ENCODE results near the gene OPA3. TPM values are rescaled to one million over a fixed set of nuclear protein-coding genes. Genes with fewer than 3 reads are reported as not detected.
A peak's percentile ranks its signal among the peaks of the same experiment; 100 is the strongest.

Gene OPA3
- total and polyA plus RNA-seq, 10 donors = 2.8 to 18.4 (median 16.0) TPM

GRCh38 chr19:45587873-45588272 lies 3.3 kb upstream of the OPA3 start:
- H3K27me3 ChIP-seq (replicated peaks in 1 of 7) = peaks cover 0 to 27% (median 11%) of the 10 kb centered on the region in 7 donors
- no peak for DNase-seq
- TF ChIP-seq POLR2A (IDR thresholded peaks at IDR 0.05) (no peak), POLR2AphosphoS5 (IDR thresholded peaks at IDR 0.05) (no peak), CTCF (IDR thresholded peaks at IDR 0.05 in 8 of 11, conservative IDR thresholded peaks at IDR 0.05 in 3 of 11) (no peak)
- no peaks in the 10 kb centered on the region for H3K36me3 ChIP-seq
- peaks cover 4 to 41% (median 17%) of the 10 kb centered on the region in 6 donors for H3K4me1 ChIP-seq
- no peak overlapping the region for H3K4me3 ChIP-seq
- no peaks in the 10 kb centered on the region for H3K9me3 ChIP-seq
- 59 to 80% (median 69%) methylated on average over 2 to 4 of the region's 4 CpGs for WGBS, 5 donors
- peak overlapping the region in 3 of 8 donors; percentile 32 to 69 (median 58) for H3K27ac ChIP-seq
- intact Hi-C loops (cut with DNase I; ENCODE audit: low total_unique reads) = no loop called here

GRCh38 chr19:45585158-45585577 lies 566 bp upstream of the OPA3 start:
- DNase-seq = no peak
- Histone ChIP-seq H3K36me3 (peaks cover 0 to 17% (median 0%) of the 10 kb centered on the region in 6 donors), H3K27me3 (replicated peaks in 1 of 7) (peaks cover 0 to 1% (median 0%) of the 10 kb centered on the region in 7 donors), H3K9me3 (no peaks in the 10 kb centered on the region), H3K4me3 (peak overlapping the region; percentile 22 to 74 (median 64)), H3K27ac (peak overlapping the region; percentile 88 to 99 (median 98)), H3K4me1 (peaks cover 4 to 36% (median 17%) of the 10 kb centered on the region in 6 donors)
- WGBS, 5 donors = 21 to 54% (median 23%) methylated on average over 4 to 7 of the region's 7 CpGs
- intact Hi-C loops (cut with DNase I; ENCODE audit: low total_unique reads) = no loop called here
- no peak for TF ChIP-seq CTCF (IDR thresholded peaks at IDR 0.05 in 8 of 11, conservative IDR thresholded peaks at IDR 0.05 in 3 of 11)
- TF ChIP-seq POLR2A (IDR thresholded peaks at IDR 0.05) = no peak
- no peak for TF ChIP-seq POLR2AphosphoS5 (IDR thresholded peaks at IDR 0.05)

- no peaks in the 10 kb centered on the region for H3K27me3 ChIP-seq (replicated peaks in 1 of 7)
- H3K27ac ChIP-seq = peak overlapping the region in 1 of 8 donors; percentile 40
- peaks cover 0 to 17% (median 0%) of the 10 kb centered on the region in 6 donors for H3K36me3 ChIP-seq
- 91 to 98% (median 94%) methylated on average over 7 of the region's 7 CpGs for WGBS, 5 donors
- no peak overlapping the region for H3K4me3 ChIP-seq
- intact Hi-C loops (cut with DNase I; ENCODE audit: low total_unique reads) = loop anchor here (5.0 kb wide), 1 partner anchor 59 kb away; no protein-coding TSS in a partner anchor
- H3K4me1 ChIP-seq = peaks cover 4 to 51% (median 18%) of the 10 kb centered on the region in 6 donors
- no peaks in the 10 kb centered on the region for H3K9me3 ChIP-seq
- no peak for DNase-seq
- TF ChIP-seq POLR2A (IDR thresholded peaks at IDR 0.05) (no peak), CTCF (IDR thresholded peaks at IDR 0.05 in 8 of 11, conservative IDR thresholded peaks at IDR 0.05 in 3 of 11) (no peak), POLR2AphosphoS5 (IDR thresholded peaks at IDR 0.05) (no peak)
Observed at GRCh38 chr19:45581576-45581975, 3.0 kb downstream of the OPA3 start.

GRCh38 chr19:45578861-45579260 lies 5.7 kb downstream of the OPA3 start:
- Histone ChIP-seq H3K27ac (no peak overlapping the region), H3K36me3 (peaks cover 0 to 17% (median 0%) of the 10 kb centered on the region in 6 donors), H3K27me3 (replicated peaks in 1 of 7) (no peaks in the 10 kb centered on the region), H3K9me3 (no peaks in the 10 kb centered on the region), H3K4me1 (peaks cover 4 to 57% (median 13%) of the 10 kb centered on the region in 6 donors), H3K4me3 (no peak overlapping the region)
- TF ChIP-seq POLR2A (IDR thresholded peaks at IDR 0.05) = no peak
- TF ChIP-seq POLR2AphosphoS5 (IDR thresholded peaks at IDR 0.05) = no peak
- TF ChIP-seq CTCF (IDR thresholded peaks at IDR 0.05 in 8 of 11, conservative IDR thresholded peaks at IDR 0.05 in 3 of 11) = no peak
- DNase-seq = no peak
- WGBS, 5 donors = 81 to 86% (median 86%) methylated on average over 5 of the region's 5 CpGs
- intact Hi-C loops (cut with DNase I; ENCODE audit: low total_unique reads) = no loop called here

All from spleen (tissue), 11 donors.